Stomach (tissue), 9 donors: ENCODE measurements around the gene RPS3. TPM values are rescaled to one million over a fixed set of nuclear protein-coding genes. Genes with fewer than 3 reads are reported as not detected.
A peak's percentile ranks its signal among the peaks of the same experiment; 100 is the strongest.

Experiments
- DNase-seq, 2 donors: peaks; one replicate each; pipeline versions ENCODE4 v3.0.0 to v3.0.0-alpha.2; 2013 to 2019
- H3K27ac ChIP-seq, 5 donors: fragments of 200-600 bp in 4 of 5; sonication (generic) in 4 of 5; one replicate each; pipeline ENCODE4 v1.5.1; 2013 to 2019; ENCODE audit warnings: mild to moderate bottlenecking in 1 of 5, moderate library complexity in 1 of 5
- H3K27me3 ChIP-seq, 3 donors: fragments of 200-600 bp; sonication (generic); one replicate each; pipeline ENCODE4 v1.5.1; 2017 to 2019; ENCODE audit warnings: mixed run types in 1 of 3
- H3K36me3 ChIP-seq, 4 donors: fragments of 200-600 bp; sonication (generic); 1 replicate in 3 of 4; 2 replicates in 1 of 4; pipeline ENCODE4 v1.5.1; 2016 to 2019
- H3K4me1 ChIP-seq, 4 donors: fragments of 200-600 bp; sonication (generic); one replicate each; pipeline ENCODE4 v1.5.1; 2016 to 2019
- H3K4me3 ChIP-seq, 4 donors: fragments of 200-600 bp; sonication (generic) in 3 of 4; one replicate each; pipeline ENCODE4 v1.5.1; 2016 to 2019; ENCODE audit warnings: mild to moderate bottlenecking in 1 of 4
- H3K9me3 ChIP-seq, 4 donors: fragments of 200-600 bp; sonication (generic); one replicate each; pipeline ENCODE4 v1.5.1; 2016 to 2019
- EP300 ChIP-seq: sonication (generic); formaldehyde crosslinking; IDR thresholded peaks from one replicate; pipeline ENCODE4 v1.6.1; 2017; ENCODE audit warnings: antibody characterized with exemption
- POLR2A ChIP-seq, 4 donors: fragments of 450-650 bp; IDR thresholded peaks; one replicate each; pipeline ENCODE4 v1.6.1; 2016; ENCODE audit warnings: antibody characterized with exemption in 4 of 4, control low read depth in 2 of 4, mild to moderate bottlenecking in 1 of 4, moderate library complexity in 1 of 4
- POLR2AphosphoS5 ChIP-seq, 3 donors: sonication (generic); formaldehyde crosslinking; IDR thresholded peaks; one replicate each; pipeline ENCODE4 v1.6.1; 2016; ENCODE audit warnings: antibody characterized with exemption in 3 of 3
- WGBS, 5 donors: extraction: QIAGEN DNeasy Blood & Tissue Kit in 3 of 5; methylation state at CpG; one replicate each; pipeline versions ENCODE4 v1.1.5 to v1.1.7; 2013 to 2018; 5-methylcytosine and 5-hydroxymethylcytosine counted together
- intact Hi-C: fragments of 100-400 bp; cut with DNase I; formaldehyde crosslinking; loops from one replicate; pipeline ENCODE4 v1.15.1; 2023; ENCODE audit warnings: low total_unique reads
- polyA plus RNA-seq, 3 donors: library from polyadenylated mRNA; stranded (reverse); fragments of 200-250 nt; gene quantifications; one replicate each; pipeline ENCODE4 v1.2.3, GENCODE V29; 2013
- total RNA-seq, 5 donors: library from RNA; depleted of rRNA; stranded (reverse); fragments of >200 nt; gene quantifications; one replicate each; pipeline versions ENCODE4 v1.1.0 to v1.2.3, GENCODE V29; 2014 to 2016
- TF ChIP-seq, protein P1 (sequence below), 7 experiments: fragments of 450-650 bp in 4 of 7; fragments of 200-600 bp in 3 of 7; sonication (generic) in 3 of 7; IDR thresholded peaks; one replicate each; pipeline ENCODE4 v1.5.1; 2016 to 2019; ENCODE audit warnings: antibody characterized with exemption in 7 of 7, control low read depth in 2 of 7, mild to moderate bottlenecking in 1 of 7
- donor health status: healthy with polysubstance abuse.
- donor health status: Bipolar disorder and iron deficiency.
- donor health status: healthy.

RPS3 gene
- total and polyA plus RNA-seq, 8 donors: 607 to 3,770 (median 1,532) TPM

DNA sequence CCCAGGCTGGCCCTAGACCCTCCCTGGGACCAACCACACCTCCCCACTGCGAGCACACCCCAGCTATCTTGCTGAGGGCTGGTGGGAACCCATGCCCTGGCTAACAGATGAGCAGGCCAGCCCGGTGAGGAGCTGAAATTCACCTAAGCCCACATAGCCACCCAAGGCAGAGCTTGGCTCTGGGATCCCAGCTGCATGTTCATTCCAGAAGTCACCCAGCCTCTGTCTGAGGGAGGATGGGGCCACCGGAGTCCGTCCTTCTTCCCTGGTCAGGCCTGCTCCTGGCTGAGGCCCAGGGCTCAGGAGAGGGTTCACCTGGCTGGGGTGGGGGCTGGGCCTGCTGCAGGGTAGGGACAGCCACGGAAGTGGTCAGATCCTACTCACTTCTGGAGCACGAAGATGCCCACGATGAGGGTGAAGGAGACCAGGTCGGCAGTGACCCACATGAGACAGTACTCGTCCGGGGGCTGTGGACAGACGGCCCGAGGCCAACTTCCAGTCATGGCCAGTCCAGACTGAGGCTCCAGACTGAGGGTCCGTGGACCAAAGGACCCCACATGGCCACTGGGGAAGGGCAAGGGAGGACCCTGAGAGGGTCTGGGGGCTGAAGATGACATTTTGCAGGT is 40.3 kb downstream of the RPS3 start:
- Histone ChIP-seq H3K27me3 (no peaks in the 10 kb centered on the region), H3K9me3 (no peaks in the 10 kb centered on the region), H3K4me3 (no peak overlapping the region), H3K27ac (no peak overlapping the region), H3K36me3 (peaks cover 0 to 5% (median 0%) of the 10 kb centered on the region in 4 donors), H3K4me1 (peaks cover 0 to 16% (median 11%) of the 10 kb centered on the region in 4 donors)
- DNase-seq: no peak
- 79 to 82% (median 80%) methylated on average over 13 of the region's 13 CpGs for WGBS, 5 donors
- intact Hi-C loops: no loop called here
- TF ChIP-seq, protein P1, sequence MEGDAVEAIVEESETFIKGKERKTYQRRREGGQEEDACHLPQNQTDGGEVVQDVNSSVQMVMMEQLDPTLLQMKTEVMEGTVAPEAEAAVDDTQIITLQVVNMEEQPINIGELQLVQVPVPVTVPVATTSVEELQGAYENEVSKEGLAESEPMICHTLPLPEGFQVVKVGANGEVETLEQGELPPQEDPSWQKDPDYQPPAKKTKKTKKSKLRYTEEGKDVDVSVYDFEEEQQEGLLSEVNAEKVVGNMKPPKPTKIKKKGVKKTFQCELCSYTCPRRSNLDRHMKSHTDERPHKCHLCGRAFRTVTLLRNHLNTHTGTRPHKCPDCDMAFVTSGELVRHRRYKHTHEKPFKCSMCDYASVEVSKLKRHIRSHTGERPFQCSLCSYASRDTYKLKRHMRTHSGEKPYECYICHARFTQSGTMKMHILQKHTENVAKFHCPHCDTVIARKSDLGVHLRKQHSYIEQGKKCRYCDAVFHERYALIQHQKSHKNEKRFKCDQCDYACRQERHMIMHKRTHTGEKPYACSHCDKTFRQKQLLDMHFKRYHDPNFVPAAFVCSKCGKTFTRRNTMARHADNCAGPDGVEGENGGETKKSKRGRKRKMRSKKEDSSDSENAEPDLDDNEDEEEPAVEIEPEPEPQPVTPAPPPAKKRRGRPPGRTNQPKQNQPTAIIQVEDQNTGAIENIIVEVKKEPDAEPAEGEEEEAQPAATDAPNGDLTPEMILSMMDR (IDR thresholded peaks at IDR 0.05): no peak
- TF ChIP-seq EP300 (no peak), POLR2AphosphoS5 (IDR thresholded peaks at IDR 0.05) (no peak), POLR2A (IDR thresholded peaks at IDR 0.05) (no peak)

DNA sequence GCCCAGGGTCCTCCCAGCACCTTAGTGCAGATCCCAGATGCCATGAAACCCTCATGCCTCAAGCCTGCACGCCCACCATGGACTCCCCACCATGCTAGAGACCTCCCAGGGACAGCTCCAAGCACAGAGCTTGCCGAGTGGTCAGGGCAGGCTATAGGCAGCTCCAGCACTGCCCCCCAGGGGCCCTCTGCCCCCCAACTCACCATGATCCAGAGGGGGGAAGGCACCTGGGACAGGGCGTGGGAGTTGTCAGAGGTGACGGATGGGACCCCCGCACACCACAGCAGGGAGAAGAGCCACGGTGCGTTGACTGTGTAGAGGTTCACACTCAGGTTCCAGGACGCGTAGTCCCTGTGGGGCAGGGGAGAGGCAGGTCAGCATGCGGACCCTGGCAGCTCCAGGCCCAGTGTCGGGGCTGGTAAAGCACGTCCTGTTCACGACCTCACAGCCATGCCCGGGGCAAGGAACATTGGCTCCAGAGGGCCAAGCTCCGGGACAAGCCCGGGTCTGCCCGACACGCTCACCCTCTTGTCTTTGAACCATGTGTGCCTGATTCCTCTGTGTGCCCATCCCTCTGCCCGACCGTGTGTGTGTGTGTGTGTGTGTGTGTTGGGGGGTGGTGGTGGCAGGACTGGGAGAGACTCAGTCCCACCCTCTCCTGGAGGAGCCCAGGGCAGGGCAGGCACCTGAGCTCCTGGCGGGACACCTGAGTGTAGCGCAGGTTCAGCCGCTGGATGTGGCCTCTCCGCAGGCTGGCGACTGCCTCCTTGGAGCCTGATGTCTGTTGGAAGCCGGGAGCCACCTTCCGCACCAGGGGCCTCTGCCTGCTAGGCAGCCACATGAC is 41.9 kb downstream of the RPS3 start:
- no peak for DNase-seq
- no peak overlapping the region for H3K4me3 ChIP-seq
- H3K27ac ChIP-seq: no peak overlapping the region
- TF ChIP-seq POLR2A (IDR thresholded peaks at IDR 0.05) (no peak), POLR2AphosphoS5 (IDR thresholded peaks at IDR 0.05) (no peak), EP300 (no peak)
- TF ChIP-seq, protein P1 (IDR thresholded peaks at IDR 0.05): no peak
- no peaks in the 10 kb centered on the region for H3K9me3 ChIP-seq
- no peaks in the 10 kb centered on the region for H3K36me3 ChIP-seq
- intact Hi-C loops: no loop called here
- peaks cover 0 to 17% (median 12%) of the 10 kb centered on the region in 4 donors for H3K4me1 ChIP-seq
- 78 to 88% (median 82%) methylated on average over 14 to 27 of the region's 27 CpGs for WGBS, 5 donors
- H3K27me3 ChIP-seq: peaks cover 0 to 3% (median 0%) of the 10 kb centered on the region in 3 donors

GRCh38 chr11:75441804-75442132 is 42.5 kb downstream of the RPS3 start:
- DNase-seq: peak in 1 of 2 donors; percentile 76
- Histone ChIP-seq H3K4me3 (no peak overlapping the region), H3K36me3 (no peaks in the 10 kb centered on the region), H3K27ac (no peak overlapping the region), H3K27me3 (peaks cover 0 to 3% (median 0%) of the 10 kb centered on the region in 3 donors), H3K4me1 (peaks cover 0 to 17% (median 12%) of the 10 kb centered on the region in 4 donors), H3K9me3 (no peaks in the 10 kb centered on the region)
- intact Hi-C loops: no loop called here
- TF ChIP-seq EP300 (no peak), POLR2AphosphoS5 (IDR thresholded peaks at IDR 0.05) (no peak), POLR2A (IDR thresholded peaks at IDR 0.05) (no peak)
- TF ChIP-seq, protein P1 (IDR thresholded peaks at IDR 0.05): no peak
- 37 to 63% (median 45%) methylated on average over 7 of the region's 7 CpGs for WGBS, 5 donors

- intact Hi-C loops: no loop called here
- H3K4me1 ChIP-seq: peaks cover 0 to 17% (median 12%) of the 10 kb centered on the region in 4 donors
- peaks cover 0 to 3% (median 0%) of the 10 kb centered on the region in 3 donors for H3K27me3 ChIP-seq
- no peaks in the 10 kb centered on the region for H3K9me3 ChIP-seq
- TF ChIP-seq POLR2A (IDR thresholded peaks at IDR 0.05): no peak
- TF ChIP-seq EP300: no peak
- TF ChIP-seq POLR2AphosphoS5 (IDR thresholded peaks at IDR 0.05): no peak
- TF ChIP-seq, protein P1 (IDR thresholded peaks at IDR 0.05): no peak
- H3K4me3 ChIP-seq: no peak overlapping the region
- H3K36me3 ChIP-seq: no peaks in the 10 kb centered on the region
- WGBS, 5 donors: 30 to 83% (median 69%) methylated on average over 10 to 15 of the region's 15 CpGs
- no peak overlapping the region for H3K27ac ChIP-seq
- peak in 1 of 2 donors; percentile 40 for DNase-seq
These were observed 43.0 kb downstream of the RPS3 start for GRCh38 chr11:75442161-75442885.
